GM18507 (cell line): ENCODE measurements around the gene SRXN1.

Experiments
- DNase-seq: peaks from one replicate; pipeline ENCODE4 v3.0.0; 2011; ENCODE audit warnings: low read depth; ENCODE audit not compliant: insufficient read length; ENCODE audit errors: extremely low spot score
- FAIRE-seq: peaks from 2 replicates; lab custom pipeline; 2011; peaks lifted over from hg19 to GRCh38; lab: Jason Lieb, UNC

Gene SRXN1

DNA sequence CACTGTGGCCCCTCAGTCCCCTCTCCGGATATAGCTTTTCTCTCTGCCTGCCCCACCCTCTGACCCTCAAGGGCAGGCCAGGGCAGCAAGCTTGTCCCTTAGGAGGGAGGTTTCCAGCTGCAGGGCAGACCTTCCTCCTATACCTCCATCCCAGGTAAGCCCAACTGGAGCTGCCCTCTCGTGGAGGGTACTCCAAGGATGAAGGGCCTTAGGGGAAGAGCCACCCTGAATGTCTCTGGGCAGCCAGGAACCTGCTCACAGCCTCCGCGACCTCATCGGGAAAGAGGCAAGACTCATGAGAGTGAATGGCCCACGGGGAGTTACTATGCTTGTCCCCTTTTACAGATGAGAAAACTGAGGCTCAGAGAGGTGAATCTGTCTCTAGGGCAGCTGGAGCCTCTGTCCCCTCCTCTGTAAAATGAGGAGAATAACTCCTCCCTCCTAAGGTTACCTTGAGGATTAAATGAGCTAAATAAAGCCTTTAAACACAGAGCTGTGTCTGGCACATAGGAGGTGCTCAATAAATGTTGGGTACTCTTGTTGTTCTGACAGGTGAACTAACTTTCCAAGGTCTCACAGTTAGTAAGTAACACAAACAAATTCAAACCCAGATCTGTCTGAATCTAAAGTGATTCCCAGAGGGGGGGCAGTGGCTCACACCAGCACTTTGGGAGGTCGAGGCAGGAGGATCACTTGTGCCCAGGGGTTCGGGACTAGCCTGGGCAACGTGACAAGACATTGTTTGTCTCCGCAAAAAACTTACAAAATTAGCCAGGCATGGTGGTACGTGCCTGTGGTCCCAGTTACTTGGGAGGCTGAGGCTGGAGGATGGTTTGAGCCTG lies 12.1 kb downstream of the SRXN1 start:
- no peak for DNase-seq
- no peak for FAIRE-seq

DNA sequence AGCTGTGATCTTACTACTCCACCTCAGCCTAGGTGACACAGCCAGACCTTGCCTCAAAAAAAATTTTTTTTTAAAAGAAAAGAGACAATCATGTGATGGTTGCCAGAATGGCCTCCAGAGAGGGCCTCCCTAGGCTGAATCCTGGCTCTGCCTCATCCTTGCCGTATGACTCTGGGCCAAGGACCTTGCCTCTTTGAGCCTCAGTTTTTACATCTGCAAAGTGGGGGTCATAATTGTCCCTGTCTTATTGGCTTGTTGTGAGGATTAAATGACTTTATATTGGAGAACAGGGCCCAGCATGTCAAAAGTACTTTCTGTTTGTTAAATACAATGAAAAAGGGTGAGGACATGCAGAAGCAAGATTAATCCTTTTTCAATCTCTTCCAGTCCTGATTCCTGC lies 14.4 kb downstream of the SRXN1 start:
- no peak for DNase-seq
- FAIRE-seq, result no peak

DNA sequence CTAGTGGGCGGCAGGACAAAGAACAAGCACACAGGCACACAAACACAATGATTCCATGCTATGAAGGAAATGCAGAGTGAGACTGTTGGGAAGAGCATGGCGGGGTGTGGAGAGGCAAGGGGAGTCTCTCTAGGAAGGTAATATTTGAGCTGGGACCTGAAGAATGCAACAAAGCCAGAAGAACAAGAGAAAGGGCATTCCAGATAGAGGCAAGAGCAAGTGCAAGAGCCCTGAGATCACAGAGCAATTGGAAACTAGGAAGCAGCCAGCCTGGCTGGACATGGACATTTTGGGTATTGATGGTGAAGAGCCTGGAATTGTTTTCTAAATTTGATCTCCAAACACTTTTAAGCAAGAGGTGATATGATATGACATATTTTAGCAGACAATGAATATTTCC lies 15.4 kb downstream of the SRXN1 start:
- FAIRE-seq (no peak), DNase-seq (no peak)

DNA sequence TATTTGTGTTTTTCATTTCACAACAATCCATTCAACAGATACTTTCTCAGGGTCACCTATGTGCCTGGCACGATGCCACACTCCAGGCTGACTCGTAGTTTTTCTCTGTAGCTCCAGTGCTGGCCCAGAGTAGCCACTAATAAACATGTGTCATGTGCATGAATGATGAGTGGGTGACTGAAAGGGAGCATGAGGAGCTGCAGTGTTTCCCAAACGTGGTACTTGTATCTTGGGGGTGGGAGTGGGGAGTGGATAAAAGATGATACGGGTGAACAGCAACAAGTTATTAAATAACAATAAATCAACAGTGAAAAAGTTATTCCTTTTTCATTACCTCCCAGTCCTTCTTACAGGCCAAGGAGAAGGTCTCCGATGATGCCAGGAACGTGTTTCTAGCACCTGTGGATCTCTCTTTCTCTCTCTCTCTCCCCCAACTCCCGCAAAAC lies 17.1 kb downstream of the SRXN1 start:
- DNase-seq (no peak), FAIRE-seq (no peak)

DNA sequence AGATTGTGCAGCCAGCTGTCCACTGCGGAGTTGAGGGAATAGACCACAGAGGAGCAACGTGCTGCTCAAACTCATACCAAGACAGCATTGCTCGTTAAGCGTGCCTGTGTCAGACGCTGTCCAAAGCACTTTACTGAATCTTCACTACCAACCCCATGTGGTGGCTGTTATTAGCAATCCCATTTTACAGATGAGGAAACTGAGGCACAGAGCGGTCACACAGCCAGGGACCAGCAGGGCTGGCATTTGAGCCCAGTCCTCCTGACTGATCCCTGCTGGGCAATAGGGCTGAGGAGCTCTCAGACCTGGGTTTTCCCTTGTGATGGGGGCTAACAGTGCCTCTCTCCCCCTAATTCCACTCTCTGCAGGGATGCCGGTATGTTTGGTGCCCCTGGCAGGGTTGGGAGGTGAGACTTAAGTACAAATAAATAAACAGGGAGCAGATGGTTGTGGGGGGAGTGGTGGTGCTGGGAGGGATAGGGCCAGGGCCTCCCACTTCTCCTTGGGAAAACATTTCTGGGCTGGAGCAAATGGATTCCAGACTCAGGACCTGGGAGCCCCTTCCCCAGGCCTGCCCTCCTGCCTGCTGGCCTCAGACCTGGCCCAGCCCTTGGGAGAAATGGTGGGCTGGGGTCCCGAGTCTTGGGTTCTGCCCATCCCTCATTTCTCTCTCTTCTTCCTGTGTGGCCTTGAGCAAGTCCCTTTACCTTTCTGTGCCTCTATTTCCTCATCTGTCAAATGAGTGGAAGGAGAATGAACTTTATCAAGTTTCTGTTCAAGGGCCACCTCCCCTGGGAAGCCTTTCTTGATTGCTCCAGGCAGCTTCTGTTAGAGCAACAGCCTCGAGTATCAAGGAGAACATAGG lies 17.7 kb downstream of the SRXN1 start:
- no peak for FAIRE-seq
- no peak for DNase-seq

DNA sequence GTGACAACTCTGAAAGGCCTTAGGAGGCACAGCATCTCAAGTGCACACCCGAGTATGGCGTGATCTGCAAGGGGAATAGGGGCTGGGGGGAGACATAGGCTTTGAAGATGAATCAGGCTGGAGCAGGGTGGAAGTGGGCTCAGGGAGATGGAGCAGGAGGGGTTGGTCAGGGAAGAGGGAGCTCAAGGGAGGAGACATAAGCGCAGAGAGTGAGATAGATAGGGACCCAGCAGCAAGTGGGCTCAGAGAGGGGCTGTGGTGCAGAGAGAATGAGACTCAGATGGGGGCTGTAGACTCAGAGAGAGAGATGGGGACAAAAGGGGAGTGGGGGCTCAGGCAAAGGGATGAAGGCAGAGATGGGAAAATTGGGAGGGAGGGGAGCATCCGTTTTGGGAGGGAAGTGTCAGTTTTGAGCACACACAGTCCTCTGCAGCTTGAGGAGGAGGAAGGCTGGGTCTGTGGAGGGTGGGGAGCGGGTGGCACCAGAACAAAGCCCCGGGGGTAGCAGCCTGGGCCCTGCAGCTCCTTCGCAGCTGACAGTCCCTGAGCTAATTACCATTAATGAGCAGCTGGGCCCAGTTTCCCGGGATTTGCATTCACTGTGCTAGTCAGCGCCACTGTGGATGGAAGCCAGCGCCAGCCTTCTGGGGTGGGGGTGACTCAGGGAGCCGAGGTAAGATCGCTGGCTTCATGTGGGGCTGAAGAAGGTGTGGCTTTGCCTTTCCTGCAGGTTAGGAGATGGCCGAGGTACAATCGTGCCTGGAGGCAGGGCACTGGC lies 18.7 kb downstream of the SRXN1 start:
- DNase-seq (no peak), FAIRE-seq (no peak)

DNA sequence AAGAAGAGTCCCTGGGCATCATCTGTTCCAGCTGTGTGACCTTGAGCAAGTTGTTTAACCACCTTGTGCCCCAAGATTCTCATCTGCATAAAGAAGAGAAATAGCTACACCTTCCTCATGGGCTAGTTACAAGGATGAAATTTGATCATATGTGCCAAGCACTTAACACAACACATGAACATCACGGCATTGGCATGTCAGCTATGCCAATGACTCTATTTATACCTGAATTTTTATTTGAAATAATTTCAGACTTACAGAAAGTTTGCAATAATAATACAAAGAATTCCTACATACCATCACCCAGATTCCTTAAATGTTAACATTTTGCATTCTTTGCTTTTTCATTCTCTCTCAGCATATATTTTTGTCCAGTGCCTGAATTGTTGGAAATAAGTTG lies 21.9 kb downstream of the SRXN1 start:
- FAIRE-seq, result no peak

DNA sequence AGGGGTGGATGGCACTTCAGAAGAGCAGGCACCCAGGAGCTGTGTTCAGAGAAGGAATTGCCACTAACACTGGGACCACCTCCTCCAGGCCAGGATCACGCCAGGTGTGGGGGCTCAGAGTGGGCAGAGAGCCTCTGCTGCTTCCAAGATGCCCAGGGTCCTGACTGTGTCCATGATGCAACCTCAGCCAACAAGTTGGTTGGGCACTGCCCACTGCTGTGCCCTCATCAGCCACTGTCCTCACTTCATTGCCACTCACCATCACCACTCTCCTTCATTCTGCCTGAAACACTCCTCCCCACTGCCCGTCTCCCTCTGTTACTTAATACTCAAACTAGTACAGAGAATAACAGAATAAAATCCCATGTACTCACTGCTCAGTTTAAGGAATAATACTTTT lies 26.4 kb downstream of the SRXN1 start:
- DNase-seq (no peak), FAIRE-seq (no peak)

More for the DNA sequence above, 21.9 kb downstream of the SRXN1 start:
- no peak for DNase-seq

DNA sequence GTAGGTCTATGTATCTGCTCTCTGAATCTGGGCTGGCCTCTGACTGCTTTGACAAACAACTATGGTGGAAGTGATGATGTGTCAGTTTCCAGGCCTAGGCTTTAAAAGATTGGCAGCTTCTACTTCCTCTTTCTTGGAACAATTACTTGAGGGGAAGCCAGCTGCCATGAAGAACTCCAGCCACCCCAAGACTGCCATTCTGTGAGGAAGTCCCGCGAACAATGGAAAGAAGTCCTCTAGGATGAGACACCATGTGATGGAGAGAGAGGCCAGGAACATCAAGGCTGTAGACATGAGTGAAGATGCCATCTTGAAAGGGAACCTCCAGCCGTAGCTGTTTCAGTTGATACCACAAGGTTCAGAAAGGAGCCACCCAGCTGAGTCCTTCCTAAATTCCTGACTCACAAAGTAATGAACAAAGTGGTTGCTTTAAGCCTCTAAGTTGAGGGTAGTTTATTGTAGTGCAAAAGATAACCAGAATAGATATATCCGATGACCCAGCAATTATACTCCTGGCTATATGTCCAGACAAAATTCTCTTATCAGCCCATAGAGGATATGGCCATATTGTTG lies 27.6 kb downstream of the SRXN1 start:
- no peak for DNase-seq
- no peak for FAIRE-seq

DNA sequence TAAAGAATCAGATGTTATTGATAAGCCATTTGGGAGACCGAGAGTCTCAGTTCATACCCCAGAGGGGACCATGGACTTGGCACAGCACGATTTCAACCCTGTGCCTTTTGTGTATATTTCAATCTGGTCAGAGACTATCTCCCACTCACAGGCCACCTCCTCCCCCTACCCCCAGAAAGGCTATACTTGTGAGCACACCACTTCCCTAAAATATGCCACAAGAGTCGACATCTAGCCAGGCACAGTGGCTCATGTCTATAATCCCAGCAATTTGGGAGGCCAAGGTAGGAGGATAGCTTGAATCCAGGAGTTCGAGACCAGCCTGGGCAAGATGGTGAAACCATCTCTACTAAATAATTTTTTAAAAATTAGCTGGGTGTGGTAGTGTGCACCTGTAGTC lies 29.3 kb downstream of the SRXN1 start:
- DNase-seq, result no peak
- no peak for FAIRE-seq

DNA sequence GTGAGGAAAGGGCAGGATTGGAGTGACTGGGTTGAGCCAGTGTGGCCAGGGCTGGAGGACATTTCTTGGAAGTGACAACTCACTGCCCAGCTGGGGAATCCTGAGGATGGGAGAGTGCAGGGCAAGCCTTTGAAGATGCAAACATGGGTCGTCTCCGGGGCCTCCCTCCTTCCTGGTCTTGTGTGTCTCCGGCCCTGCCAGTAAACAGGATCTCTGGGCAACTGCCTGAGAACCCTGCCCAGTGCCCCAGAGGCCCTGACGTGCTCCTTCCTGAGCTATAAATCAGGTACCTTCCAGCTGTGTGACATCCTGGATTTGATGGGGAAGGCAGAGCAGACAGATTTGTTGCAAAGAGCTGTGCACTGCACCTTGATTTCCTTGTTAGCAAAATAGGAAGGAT lies 30.0 kb downstream of the SRXN1 start:
- no peak for FAIRE-seq
- no peak for DNase-seq

DNA sequence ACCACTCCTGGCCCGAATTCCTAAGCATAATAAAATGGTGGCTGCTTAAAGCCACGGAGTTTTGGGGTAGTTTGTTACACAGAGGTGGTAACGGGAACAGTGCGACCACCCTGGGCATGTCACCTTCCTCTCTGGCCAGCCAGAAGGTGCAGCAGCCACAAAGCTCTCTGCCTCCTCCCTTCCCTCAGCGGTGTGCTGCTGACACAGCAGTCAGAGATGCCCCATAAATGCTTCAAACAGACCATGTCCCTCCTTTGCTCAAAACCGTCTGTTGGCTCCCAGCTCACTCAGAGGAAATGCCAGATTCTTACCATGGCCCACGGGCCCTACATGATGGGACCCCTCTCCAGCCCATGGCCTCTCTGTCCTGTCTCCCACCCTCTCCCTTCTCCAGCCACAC lies 30.8 kb downstream of the SRXN1 start:
- FAIRE-seq, result no peak
- no peak for DNase-seq

DNA sequence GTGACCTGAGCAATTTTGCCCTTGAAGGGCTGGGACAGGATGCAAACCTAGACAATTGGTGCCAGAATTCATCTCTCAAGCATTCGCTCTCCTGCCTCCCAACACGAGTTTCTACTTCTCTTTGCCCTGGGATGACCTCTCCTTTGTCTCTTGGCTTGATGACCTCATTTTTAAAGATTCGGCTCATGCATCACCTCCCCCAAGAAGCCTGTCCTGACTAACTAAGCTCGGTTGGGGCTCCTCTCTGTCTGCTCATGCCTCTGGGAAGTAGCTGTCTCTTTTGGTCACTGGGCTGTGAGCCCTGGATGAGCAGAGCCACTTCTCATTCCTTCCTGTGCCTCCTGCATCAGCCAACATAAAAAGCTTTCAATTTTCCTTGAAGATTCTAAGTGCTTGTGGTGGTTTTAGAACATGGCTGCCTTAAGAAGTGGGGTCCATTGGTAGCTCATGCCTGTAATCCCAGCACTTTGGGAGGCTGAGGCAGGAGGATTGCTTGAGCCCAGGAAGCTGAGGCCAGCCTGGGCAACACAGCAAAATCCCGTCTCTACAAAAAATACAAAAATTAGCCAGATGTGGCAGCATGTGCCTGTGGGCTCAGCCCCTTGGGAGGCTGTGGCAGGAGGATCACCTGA lies 31.8 kb downstream of the SRXN1 start:
- DNase-seq (no peak), FAIRE-seq (no peak)

DNA sequence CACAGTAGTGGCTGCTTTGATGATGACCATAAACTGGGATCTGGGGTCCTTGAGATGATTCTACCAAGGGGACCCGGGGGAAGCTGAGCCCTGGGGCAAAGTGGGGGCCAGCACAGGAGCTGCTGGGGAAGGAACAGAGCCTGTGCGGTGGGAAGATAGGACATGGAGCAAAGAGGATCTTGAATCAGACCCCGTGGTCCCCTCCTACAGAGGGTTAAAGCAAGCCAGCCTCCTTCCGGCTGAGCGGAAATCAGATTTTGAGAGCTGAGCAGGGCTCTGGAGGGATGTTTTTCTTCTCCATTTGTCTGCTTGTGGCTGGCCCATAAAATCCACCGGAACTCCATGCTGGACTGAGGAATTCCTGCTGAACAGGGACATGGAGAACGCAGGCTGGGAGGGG lies 32.8 kb downstream of the SRXN1 start:
- FAIRE-seq (no peak), DNase-seq (no peak)

DNA sequence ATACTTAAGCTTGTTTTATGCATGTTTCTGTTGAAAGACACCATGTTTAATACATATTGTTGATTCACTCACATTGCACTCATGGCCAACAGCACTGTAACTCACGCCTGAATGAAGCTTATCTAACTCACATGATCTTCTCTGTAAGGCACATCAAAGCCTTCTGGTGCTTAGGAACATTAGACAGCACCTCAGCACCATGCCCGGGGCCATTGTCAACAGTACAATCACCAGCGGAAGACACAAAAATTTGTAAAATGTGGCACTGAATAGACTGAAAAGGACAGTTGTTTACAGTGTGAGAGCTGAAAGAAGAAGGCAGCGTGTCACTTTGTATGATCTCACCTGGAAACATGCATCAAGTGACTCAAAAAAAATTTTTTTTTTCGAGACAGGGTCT lies 34.0 kb downstream of the SRXN1 start:
- DNase-seq (no peak), FAIRE-seq (no peak)

DNA sequence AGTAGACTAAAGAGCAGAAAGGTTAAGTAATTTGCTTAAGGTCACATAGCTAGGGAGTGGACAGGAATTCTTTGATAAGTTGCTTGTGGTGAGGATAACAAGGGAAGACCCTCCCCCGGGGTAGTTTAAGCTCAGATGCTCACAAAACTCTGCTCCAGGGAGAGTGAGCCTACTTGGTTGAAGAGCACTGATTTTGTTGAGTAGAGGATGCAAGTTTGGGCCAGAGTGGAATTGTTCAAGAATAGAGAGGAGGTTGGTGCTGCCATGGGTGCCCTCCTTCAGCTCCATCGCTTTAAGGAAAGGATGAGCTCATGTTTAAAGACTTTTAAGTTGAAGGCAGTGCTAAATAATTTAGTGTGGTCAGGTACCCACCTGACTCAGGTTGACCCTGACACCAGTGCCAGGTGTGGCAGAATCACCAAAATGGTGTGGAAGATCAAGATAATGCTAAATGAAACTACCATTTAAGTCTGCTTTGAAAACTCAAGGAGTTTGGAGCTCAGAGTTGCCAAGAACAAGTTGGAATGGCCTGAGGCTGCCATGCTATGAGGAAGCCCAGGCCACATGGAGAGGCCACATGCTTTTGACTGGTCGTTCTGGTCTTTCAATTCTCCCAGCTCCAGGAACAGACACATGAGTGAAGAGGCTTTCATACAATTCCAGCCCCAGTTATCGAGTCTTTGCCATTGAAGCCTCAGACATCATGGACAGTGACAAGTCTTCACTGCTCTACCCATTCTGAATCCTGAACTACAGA lies 34.9 kb downstream of the SRXN1 start:
- FAIRE-seq, result no peak
- DNase-seq, result no peak

DNA sequence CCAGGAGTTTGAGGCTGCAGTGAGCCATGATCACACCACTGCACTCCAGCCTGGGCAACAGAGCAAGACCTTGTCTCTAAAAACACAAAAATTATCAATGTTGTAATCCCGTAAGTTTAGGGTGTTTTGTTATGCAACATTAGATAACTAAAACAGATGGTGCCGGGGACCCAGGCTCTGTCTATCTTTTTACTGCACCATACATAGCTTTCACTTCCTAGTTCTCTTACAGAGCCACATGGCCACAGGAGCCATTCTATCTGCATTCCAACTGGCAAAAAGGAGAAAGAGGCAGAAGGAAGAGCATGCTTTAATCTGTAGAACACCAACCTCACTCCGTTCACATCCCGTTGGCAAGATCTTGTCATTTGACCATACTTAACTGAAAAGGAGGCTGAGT lies 37.5 kb downstream of the SRXN1 start:
- FAIRE-seq (no peak), DNase-seq (no peak)

DNA sequence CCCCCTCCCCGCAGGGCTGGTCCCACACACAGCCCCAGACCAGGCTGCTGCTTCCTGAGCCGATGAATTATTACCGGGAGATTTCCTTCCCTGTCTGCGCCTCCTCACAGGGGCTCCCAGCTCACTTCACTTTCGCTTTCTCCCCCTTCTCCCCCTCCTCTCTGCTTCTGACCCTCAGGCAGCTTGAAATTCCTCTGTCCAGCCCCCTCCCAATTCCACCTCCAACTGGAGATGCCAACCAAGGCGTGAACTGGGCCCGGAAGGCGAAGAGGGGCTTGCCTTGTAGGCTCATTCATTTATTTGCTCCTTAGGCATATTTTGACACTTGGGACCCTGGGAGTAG lies 41.2 kb downstream of the SRXN1 start:
- no peak for FAIRE-seq
- no peak for DNase-seq
